Ramos (cell line): ENCODE data around the gene EYA2.
"Not testable (repeated sequence)": the region's sequence is repeated elsewhere in the genome, so short reads cannot be mapped to it uniquely, and the experiment has no call there.

Source experiments
- in situ Hi-C: fragments of 300-500 bp; cut with MboI; formaldehyde crosslinking; loops from one replicate; pipeline ENCODE4 v1.14.3; 2022; ENCODE audit warnings: low sequenced_read_pairs; ENCODE audit not compliant: unreplicated experiment

Gene EYA2

DNA sequence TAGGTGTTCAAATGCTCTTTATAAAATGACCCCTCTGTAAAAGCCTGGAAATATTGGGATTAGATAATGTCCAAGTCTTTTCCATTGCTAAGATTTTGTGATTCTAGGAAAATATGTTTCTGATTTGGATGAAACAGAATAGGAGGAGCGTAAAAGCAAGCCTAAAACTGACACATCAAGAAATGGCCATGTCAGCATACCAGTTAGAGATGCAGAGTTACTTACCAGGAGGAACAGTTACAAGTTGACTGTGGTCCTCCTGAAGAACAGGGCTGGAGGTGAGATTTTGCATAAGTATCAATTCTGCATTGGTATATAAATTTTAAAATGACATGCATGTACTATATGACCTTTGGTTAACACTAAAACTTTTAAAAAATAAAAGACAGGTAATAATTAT is 35.3 kb downstream of the EYA2 start:
- in situ Hi-C loops = no loop called here

- in situ Hi-C loops = no loop called here
Measured at GRCh38 chr20:46930640-46931339, 36.1 kb downstream of the EYA2 start.

DNA sequence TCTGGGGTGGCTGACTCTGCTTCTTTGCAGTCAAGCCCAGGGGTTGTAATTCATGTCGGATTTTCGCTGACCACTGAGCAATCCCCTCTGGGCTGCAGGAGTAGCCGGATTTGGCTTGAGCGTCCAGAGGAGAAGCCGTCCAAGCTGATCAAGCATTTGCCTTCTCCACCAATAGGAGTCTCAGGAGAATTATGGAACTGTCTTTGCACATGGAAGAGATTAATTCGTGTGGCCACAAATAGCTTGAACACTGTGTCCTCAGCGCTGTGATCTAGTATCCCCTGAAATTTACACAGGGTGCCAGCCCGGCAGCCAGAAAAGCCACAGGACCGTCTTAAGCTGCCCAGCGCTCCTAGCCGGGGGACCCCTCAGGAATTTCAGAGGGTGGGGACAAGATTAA is 37.1 kb downstream of the EYA2 start:
- in situ Hi-C loops = no loop called here

DNA sequence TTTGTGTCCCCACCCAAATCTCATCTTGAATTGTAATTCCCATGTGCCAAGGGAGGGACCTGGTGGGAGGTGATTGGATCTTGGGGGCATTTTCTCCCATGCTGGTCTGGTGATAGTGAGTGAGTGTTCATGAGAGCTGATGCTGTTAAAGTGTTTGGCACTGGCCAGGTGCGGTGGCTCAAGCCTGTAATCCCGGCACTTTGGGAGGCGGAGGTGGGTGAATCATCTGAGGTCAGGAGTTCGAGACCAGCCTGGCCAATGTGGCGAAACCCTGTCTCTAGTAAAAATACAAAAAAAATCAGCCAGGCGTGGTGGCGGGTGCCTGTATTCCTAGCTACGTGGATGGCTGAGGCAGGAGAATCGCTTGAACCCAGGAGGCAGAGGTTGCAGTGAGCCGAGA is 37.8 kb downstream of the EYA2 start:
- in situ Hi-C loops = not testable (repeated sequence)

DNA sequence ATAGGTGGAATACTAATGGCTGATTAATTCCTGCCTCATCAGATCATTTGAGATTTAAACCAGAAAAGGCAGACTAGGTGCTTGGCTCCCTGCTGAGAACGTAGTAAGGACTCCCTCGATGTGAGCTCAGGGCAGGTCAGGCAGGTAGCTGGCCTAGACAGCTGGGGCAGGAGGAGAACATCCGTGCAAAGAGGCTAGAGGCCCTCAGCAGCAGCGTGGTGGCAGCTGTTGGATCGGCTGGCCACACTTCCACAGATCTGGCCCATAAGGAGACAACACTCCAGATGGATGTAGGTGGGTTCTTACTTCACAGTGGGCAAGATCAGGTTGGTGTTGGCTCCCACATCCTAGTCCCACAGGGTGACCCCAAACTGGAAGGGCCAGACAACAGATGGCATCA is 38.5 kb downstream of the EYA2 start:
- in situ Hi-C loops = no loop called here

DNA sequence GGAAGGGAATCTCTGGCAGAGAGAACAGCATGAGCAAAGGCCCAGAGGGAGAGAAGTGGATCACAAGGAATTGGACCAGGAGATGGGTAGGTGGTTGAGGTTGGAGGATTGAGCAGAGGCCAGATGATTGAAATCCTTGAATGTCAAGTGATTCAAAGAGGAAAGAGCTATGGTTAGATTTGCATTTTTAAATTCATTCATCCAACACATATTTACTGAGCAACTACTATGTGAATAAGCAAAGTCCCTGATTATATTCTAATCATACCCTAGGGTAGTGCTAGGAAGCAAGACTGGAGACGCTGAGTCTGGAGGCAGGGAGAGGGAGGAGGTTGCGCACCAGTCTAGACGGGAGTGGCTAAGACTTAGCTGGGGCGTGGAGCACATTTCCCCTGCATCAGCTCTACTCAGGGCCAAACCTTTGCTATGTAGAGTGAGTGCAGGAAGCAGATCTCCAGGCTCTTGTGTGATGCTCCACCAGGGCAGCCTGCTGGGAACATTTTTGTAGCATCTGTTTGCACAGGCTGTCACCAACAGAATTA is 40.2 kb downstream of the EYA2 start:
- in situ Hi-C loops = no loop called here

DNA sequence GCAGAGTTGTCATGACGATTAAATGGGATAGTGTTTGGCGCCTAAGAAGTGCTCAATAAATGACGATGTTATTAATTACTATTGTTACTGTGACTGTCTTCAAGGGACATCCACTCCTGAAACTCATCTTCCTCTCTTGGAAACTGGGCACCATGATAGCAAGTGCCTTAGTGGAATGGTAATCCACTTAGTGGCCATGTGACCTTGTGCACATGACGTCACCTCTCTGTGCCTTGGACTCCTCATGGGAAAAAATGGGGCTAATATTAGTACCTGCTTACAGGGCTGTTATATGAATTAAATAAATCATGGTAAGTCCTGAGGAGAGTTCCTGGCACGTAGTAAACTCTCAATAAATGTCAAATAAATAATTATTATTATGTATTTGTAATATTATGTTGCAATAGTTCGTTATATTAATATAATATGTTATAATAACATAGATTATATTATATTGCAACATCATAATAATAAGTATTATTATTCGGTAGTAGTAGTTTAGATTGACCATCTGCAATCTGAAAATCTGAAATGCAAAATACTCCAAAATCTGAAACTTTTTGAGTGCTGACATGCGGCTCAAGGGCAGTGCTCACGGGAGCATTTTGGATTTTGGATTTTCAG is 40.9 kb downstream of the EYA2 start:
- in situ Hi-C loops = no loop called here

- in situ Hi-C loops = no loop called here
Measured at GRCh38 chr20:46936415-46937156, 41.9 kb downstream of the EYA2 start.

- in situ Hi-C loops = no loop called here
Measured at GRCh38 chr20:46937157-46937523, 42.5 kb downstream of the EYA2 start.

- in situ Hi-C loops = no loop called here
Measured at GRCh38 chr20:46937533-46938226, 43.0 kb downstream of the EYA2 start.

- in situ Hi-C loops = no loop called here
Measured at GRCh38 chr20:46938434-46938833, 43.8 kb downstream of the EYA2 start.

DNA sequence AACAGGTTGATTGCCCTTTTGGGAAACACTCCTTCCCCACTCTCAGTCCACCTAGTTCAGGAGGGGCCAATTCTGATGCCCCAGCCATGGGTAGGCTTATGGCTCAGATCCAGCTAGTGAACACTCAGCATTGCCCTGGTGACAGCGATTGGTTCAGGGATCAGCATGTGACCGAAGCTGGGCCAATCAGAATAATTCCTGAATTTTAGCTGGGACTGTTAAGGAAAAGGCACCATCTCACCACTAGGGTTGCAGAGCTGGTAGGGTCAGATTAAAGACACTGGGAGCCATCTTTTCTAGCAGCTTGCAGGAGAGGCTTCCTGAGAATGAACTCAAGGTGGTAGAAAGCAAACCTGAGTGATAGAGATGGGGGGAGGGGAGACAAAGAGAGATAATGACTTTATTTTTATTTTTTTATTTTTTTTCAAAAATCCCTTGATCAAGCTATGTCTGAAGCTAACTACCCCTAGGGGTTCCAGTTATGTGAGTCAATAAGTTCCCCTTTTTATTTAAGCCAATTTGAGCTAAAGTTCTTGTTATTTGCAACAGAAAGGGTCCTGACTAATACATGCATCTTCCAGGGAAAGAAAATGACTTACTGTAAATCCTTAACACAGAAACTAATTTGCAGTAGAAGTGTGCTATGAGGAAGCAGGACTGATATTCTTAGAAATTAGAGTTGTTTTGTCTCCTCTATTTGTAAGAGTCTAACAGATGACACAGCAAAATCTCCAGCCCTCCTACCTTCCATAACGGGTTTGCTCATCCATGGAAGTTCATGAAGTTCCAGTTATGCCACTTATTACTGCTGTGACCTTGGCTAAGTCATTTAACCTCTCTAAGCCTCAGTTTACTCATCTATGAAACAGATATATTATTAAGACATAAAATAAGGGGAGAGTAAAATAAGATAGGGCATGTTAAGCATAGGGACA is 44.7 kb downstream of the EYA2 start:
- in situ Hi-C loops = no loop called here

DNA sequence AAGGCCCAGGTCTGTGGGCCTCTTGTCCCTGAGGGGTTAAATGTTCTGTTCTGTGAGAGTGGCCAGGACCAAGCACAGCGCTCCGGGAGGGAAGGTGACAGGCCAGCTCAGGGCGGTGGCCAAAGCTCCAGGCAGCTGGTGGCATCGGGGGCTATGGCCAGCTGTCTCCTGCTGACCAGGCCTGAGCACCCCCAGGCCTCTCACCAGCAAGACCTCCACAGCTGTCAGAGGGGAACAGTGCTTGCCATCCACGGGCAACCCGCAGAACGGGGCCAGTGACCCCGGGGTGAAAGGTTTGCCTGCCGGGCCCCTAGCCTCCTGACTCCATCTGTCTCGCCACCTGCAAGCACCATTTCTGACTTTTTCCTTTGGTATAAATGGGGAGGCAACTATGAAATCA is 46.0 kb downstream of the EYA2 start:
- in situ Hi-C loops = no loop called here

- in situ Hi-C loops = no loop called here
Measured at GRCh38 chr20:46941404-46941803, 46.8 kb downstream of the EYA2 start.

DNA sequence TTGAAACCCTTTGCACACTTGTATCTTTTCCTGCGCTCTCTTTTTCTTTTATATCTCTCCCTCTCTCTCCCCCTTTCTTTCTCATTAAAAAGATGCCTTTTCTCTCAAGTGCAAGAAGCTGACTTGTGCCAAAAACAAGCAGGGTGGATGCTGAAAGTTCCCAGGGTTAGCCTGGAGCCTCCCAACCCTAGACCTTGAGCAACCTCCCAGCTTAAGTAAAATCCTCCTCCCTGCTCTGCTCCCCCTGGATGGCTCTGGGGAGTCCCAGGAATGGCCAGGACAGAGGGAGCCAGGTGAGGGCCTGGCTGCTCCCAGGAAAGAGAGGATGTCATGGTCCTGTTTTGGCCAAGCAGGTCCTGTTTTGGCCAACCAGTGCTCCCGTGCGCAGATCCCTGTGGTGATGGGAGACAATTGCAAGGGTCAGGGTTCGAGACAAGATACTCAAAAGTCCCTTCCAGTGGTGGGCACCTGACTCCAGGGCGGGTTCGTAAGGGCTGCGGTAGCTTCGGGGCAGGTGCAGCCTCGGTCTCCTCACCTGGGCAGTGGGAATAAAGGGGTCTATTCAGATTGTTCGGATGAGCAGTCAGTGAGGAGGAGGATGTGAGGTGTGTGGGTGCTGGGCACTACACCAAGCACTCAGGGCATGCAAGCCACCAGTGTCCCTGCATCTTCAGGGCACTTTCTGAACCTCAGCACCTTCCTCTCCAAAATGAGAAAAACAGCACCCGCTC is 49.4 kb downstream of the EYA2 start:
- in situ Hi-C loops = no loop called here

- in situ Hi-C loops = no loop called here
Measured at GRCh38 chr20:46945465-46945864, 50.8 kb downstream of the EYA2 start.

DNA sequence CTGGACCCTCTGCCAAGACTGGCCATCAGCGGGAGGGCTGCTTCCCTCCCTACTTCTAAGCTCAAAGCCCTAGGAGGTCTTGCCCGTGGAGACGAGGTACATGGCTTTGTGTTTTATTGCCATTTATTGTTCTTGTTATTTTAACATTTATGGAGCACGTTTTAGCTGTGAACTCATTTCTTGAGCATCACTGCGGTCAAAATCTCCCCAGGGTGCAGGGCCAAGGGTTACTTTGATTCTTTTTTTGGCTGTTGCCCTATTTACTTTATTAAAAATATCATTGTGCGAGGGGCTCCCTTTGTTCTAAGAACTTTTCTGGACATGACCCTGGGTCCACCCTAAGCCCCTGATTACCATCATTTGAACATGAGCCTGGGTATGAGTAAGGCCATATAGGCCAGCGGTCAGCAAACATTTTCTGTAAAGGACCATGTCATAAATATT is 51.6 kb downstream of the EYA2 start:
- in situ Hi-C loops = no loop called here

DNA sequence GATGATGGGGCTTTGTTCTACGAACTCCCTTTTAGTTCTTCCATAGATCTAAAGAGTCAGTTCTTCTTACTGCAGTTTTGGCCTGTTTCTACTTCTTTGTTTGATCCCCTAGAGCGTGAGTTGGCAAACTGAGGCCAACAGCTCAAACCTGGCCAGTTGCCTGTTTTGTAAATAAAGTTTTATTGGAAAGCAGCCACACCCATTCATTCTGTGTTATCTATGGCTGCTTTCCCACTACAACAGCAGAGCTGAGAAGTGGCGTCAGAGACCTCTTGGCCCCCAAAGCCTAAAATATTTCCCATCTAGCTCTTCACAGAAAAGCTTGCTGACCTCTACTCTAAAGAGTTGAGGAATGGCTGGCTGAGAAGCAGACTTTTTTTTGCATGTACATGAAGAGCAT is 52.2 kb downstream of the EYA2 start:
- in situ Hi-C loops = no loop called here

DNA sequence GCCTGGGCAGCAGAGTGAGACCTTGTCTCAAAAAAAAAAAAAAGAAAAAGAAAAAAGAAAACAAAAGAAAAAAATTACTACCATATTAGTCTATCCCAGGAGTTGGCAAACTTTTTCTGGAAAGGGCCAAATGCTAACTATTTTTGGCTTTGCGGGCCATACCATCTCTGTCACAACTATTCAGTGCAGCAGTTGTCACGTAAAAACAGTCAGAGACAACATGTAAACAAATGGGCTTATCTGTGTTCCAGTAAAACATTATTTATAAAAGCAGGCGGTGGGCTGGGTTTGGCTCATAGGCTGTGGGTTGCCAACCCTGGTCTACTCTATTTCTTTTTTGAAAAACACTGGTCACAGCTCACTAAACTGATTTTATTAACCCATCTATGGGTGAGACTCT is 53.4 kb downstream of the EYA2 start:
- in situ Hi-C loops = no loop called here
